ENCODE data around the gene TMEM109. TPM values are rescaled to one million over a fixed set of nuclear protein-coding genes. Genes with fewer than 3 reads are reported as not detected.

The TMEM109 gene
- total RNA-seq, 1 experiment from 2014 or later: 165 TPM

GRCh38 chr11:60872124-60872960, 41.6 kb upstream of the TMEM109 start:
- no TSS peak for BruUV-seq (replicated peaks)
- ATAC-seq: no peak
- H3K79me2 ChIP-seq (ENCODE audit: low read length): no peaks in the 10 kb centered on the region
- no peaks in the 10 kb centered on the region for H3K9me2 ChIP-seq (replicated peaks; ENCODE audit: low read length)
- no peaks in the 10 kb centered on the region for H3K36me3 ChIP-seq (ENCODE audit: low read depth, low read length)
- no peak overlapping the region for H2AFZ ChIP-seq (ENCODE audit: low read length)
- no peaks in the 10 kb centered on the region for H3F3A ChIP-seq (ENCODE audit: low read length, unreplicated experiment)
- H3K27me3 ChIP-seq (ENCODE audit: low read length): no peaks in the 10 kb centered on the region
- ChIA-PET POLR2A (ENCODE audit: unreplicated experiment) (no interaction called here), CTCF (no interaction called here)
- no peak for DNase-seq
- no peaks in the 10 kb centered on the region for H3K9me3 ChIP-seq (ENCODE audit: low read length)
- H3K27ac ChIP-seq (ENCODE audit: low read length): no peak overlapping the region
- intact Hi-C loops (cut with micrococcal nuclease): no loop called here
- TF ChIP-seq EZH2phosphoT487 (IDR thresholded peaks at IDR 0.05; ENCODE audit: borderline replicate concordance, low read length): no peak
- no peak for TF ChIP-seq EZH2 (IDR thresholded peaks at IDR 0.05; ENCODE audit: low read length, unreplicated experiment)
- no peak for TF ChIP-seq CTCF (conservative IDR thresholded peaks at IDR 0.05; ENCODE audit: low read depth, low read length)
- H3K4me1 ChIP-seq (ENCODE audit: insufficient read depth, low read length): peaks cover 1% of the 10 kb centered on the region; the same call in 1 of the 2 replicates
- H3K4me2 ChIP-seq (ENCODE audit: low read length): no peak overlapping the region
- no peaks in the 10 kb centered on the region for H4K20me1 ChIP-seq (ENCODE audit: low read length)
- no peak overlapping the region for H3K4me3 ChIP-seq (ENCODE audit: low read length)
- no peak overlapping the region for H3K9ac ChIP-seq (ENCODE audit: low read length)

- intact Hi-C loops (cut with micrococcal nuclease): no loop called here
- Histone ChIP-seq H3K79me2 (ENCODE audit: low read length) (no peaks in the 10 kb centered on the region), H3K9me2 (replicated peaks; ENCODE audit: low read length) (no peaks in the 10 kb centered on the region), H3F3A (ENCODE audit: low read length, unreplicated experiment) (no peaks in the 10 kb centered on the region), H4K20me1 (ENCODE audit: low read length) (no peaks in the 10 kb centered on the region), H3K9me3 (ENCODE audit: low read length) (no peaks in the 10 kb centered on the region), H3K4me1 (ENCODE audit: insufficient read depth, low read length) (no peaks in the 10 kb centered on the region), H3K27ac (ENCODE audit: low read length) (no peak overlapping the region), H3K9ac (ENCODE audit: low read length) (no peak overlapping the region), H3K36me3 (ENCODE audit: low read depth, low read length) (no peaks in the 10 kb centered on the region), H3K4me3 (ENCODE audit: low read length) (no peak overlapping the region), H2AFZ (ENCODE audit: low read length) (no peak overlapping the region), H3K4me2 (ENCODE audit: low read length) (no peak overlapping the region), H3K27me3 (ENCODE audit: low read length) (no peaks in the 10 kb centered on the region)
- POLR2A ChIA-PET (ENCODE audit: unreplicated experiment): no interaction called here
- DNase-seq (no peak), ATAC-seq (no peak)
- CTCF ChIA-PET: no interaction called here
- BruUV-seq (replicated peaks): no TSS peak
- TF ChIP-seq EZH2 (IDR thresholded peaks at IDR 0.05; ENCODE audit: low read length, unreplicated experiment) (no peak), EZH2phosphoT487 (IDR thresholded peaks at IDR 0.05; ENCODE audit: borderline replicate concordance, low read length) (no peak), CTCF (conservative IDR thresholded peaks at IDR 0.05; ENCODE audit: low read depth, low read length) (no peak)
Measured at GRCh38 chr11:60872961-60873524, 40.9 kb upstream of the TMEM109 start.

- 0 out of 2 replicates have a peak, but pooled peaks cover 2% of the 10 kb centered on the region for H3K36me3 ChIP-seq (ENCODE audit: low read depth, low read length)
- no peaks in the 10 kb centered on the region for H4K20me1 ChIP-seq (ENCODE audit: low read length)
- no peak for DNase-seq
- TF ChIP-seq EZH2phosphoT487 (IDR thresholded peaks at IDR 0.05; ENCODE audit: borderline replicate concordance, low read length): no peak
- TF ChIP-seq CTCF (conservative IDR thresholded peaks at IDR 0.05; ENCODE audit: low read depth, low read length): no peak
- TF ChIP-seq EZH2 (IDR thresholded peaks at IDR 0.05; ENCODE audit: low read length, unreplicated experiment): no peak
- no peak for ATAC-seq
- H3K4me1 ChIP-seq (ENCODE audit: insufficient read depth, low read length): no peaks in the 10 kb centered on the region
- H3K9me3 ChIP-seq (ENCODE audit: low read length): no peaks in the 10 kb centered on the region
- CTCF ChIA-PET: no interaction called here
- no peaks in the 10 kb centered on the region for H3F3A ChIP-seq (ENCODE audit: low read length, unreplicated experiment)
- BruUV-seq (replicated peaks): no TSS peak
- H3K79me2 ChIP-seq (ENCODE audit: low read length): no peaks in the 10 kb centered on the region
- H3K9ac ChIP-seq (ENCODE audit: low read length): no peak overlapping the region
- no peak overlapping the region for H3K4me2 ChIP-seq (ENCODE audit: low read length)
- H3K9me2 ChIP-seq (replicated peaks; ENCODE audit: low read length): no peaks in the 10 kb centered on the region
- intact Hi-C loops (cut with micrococcal nuclease): no loop called here
- H3K4me3 ChIP-seq (ENCODE audit: low read length): no peak overlapping the region
- POLR2A ChIA-PET (ENCODE audit: unreplicated experiment): no interaction called here
- no peak overlapping the region for H2AFZ ChIP-seq (ENCODE audit: low read length)
- H3K27me3 ChIP-seq (ENCODE audit: low read length): no peaks in the 10 kb centered on the region
- no peak overlapping the region for H3K27ac ChIP-seq (ENCODE audit: low read length)
Measured at GRCh38 chr11:60873533-60873932, 40.4 kb upstream of the TMEM109 start.
